Fibroblast of lung (primary cell): ENCODE results near the gene JAG1.

Experiments used
- CTCF ChIP-seq, 2 donors: IDR thresholded peaks in 1 of 2; conservative IDR thresholded peaks in 1 of 2; 1 replicate in 1 of 2; 2 replicates in 1 of 2; pipeline ENCODE4 v1.5.1; 2011 to 2012; ENCODE audit warnings: low read length in 2 of 2, control low read depth in 1 of 2, inconsistent platforms in 1 of 2, low read depth in 1 of 2, mild to moderate bottlenecking in 1 of 2
- EZH2 ChIP-seq: IDR thresholded peaks from 2 replicates; pipeline ENCODE4 v1.5.1; 2012; ENCODE audit warnings: low read length, control low read depth, mild to moderate bottlenecking; ENCODE audit errors: missing control alignments

GRCh38 chr20:10668677-10669368 is 5.0 kb downstream of the JAG1 start:
- TF ChIP-seq CTCF (conservative IDR thresholded peaks at IDR 0.05 in 1 of 2, IDR thresholded peaks at IDR 0.05 in 1 of 2; ENCODE audit: low read depth in 1 of 2, low read length in 2 of 2) (no peak), EZH2 (no peak)
